Neural cell (in vitro differentiated cells): ENCODE data around the gene C1QC.

Experiments used
- CTCF ChIP-seq: fragments of 450-650 bp; IDR thresholded peaks from 2 replicates; pipeline ENCODE4 v1.5.1; 2014; ENCODE audit warnings: antibody characterized with exemption, mild to moderate bottlenecking, moderate library complexity; ENCODE audit not compliant: poor library complexity, severe bottlenecking
- EP300 ChIP-seq: fragments of 450-650 bp; conservative IDR thresholded peaks from 2 replicates; pipeline ENCODE4 v1.6.1; 2014; ENCODE audit warnings: antibody characterized with exemption, mild to moderate bottlenecking, moderate library complexity; ENCODE audit not compliant: poor library complexity, severe bottlenecking
- EZH2 ChIP-seq: fragments of 200-600, 300-800 bp; shearing (Covaris generic), sonication (generic); IDR thresholded peaks from 2 replicates; pipeline ENCODE4 v1.6.1; 2014; ENCODE audit warnings: antibody characterized with exemption, low read length, borderline replicate concordance, mild to moderate bottlenecking; ENCODE audit not compliant: insufficient read depth, poor library complexity, severe bottlenecking
- POLR2AphosphoS5 ChIP-seq: IDR thresholded peaks from 2 replicates; pipeline ENCODE4 v1.6.1; 2012
- REST ChIP-seq: IDR thresholded peaks from 2 replicates; pipeline ENCODE4 v1.6.1; 2012; ENCODE audit warnings: borderline replicate concordance
- SMC3 ChIP-seq: fragments of 450-650 bp; conservative IDR thresholded peaks from 2 replicates; pipeline ENCODE4 v1.6.1; 2014; ENCODE audit warnings: antibody characterized with exemption, mild to moderate bottlenecking, moderate library complexity; ENCODE audit not compliant: poor library complexity
- TAF1 ChIP-seq: IDR thresholded peaks from 2 replicates; pipeline ENCODE4 v1.6.1; 2012; ENCODE audit warnings: low read depth

GRCh38 chr1:22607154-22607553 is 36.3 kb upstream of the C1QC start:
- no peak for TF ChIP-seq REST
- no peak for TF ChIP-seq CTCF
- TF ChIP-seq TAF1: no peak
- no peak for TF ChIP-seq SMC3
- TF ChIP-seq EZH2: no peak
- TF ChIP-seq EP300: no peak
- TF ChIP-seq POLR2AphosphoS5: no peak
